Upper lobe of right lung (tissue), 1 donor: Measurements from ENCODE around the gene REEP1. TPM values are rescaled to one million over a fixed set of nuclear protein-coding genes. Genes with fewer than 3 reads are reported as not detected.
"Not testable (repeated sequence)": the region's sequence is repeated elsewhere in the genome, so short reads cannot be mapped to it uniquely, and the experiment has no call there.

ENCODE experiments used
- ATAC-seq: fragments of 200-7000 bp; cut with Tn5 transposase; one replicate; pipeline ENCODE4 v1.9.1; 2020; ENCODE audit warnings: mild to moderate bottlenecking, moderate library complexity
- DNase-seq: peaks from one replicate; pipeline ENCODE4 v3.0.0-alpha.2; 2020
- H3K27ac ChIP-seq: fragments of 200-600 bp; one replicate; pipeline ENCODE4 v1.8.0; 2022
- H3K27me3 ChIP-seq: fragments of 200-600 bp; one replicate; pipeline ENCODE4 v1.8.0; 2022; ENCODE audit warnings: mild to moderate bottlenecking
- H3K36me3 ChIP-seq: fragments of 200-600 bp; one replicate; pipeline ENCODE4 v1.8.0; 2022
- H3K4me1 ChIP-seq: fragments of 200-600 bp; one replicate; pipeline ENCODE4 v1.8.0; 2022
- H3K4me3 ChIP-seq: fragments of 200-600 bp; one replicate; pipeline ENCODE4 v1.8.0; 2022; ENCODE audit warnings: mild to moderate bottlenecking
- H3K9me3 ChIP-seq: fragments of 200-600 bp; one replicate; pipeline ENCODE4 v1.8.0; 2022
- intact Hi-C: fragments of 100-400 bp; cut with DNase I; formaldehyde crosslinking; loops from one replicate; pipeline ENCODE4 v1.11.0; 2022
- total RNA-seq: library from RNA; stranded (reverse); fragmentation: NEBNext Ultra II Directional; extraction: Animal tissue kit (Norgen Biotek cat#: 25700); gene quantifications from one replicate; pipeline ENCODE4 v1.2.1, GENCODE V29; 2021
- TF ChIP-seq, protein P1 (sequence below): fragments of 200-600 bp; IDR thresholded peaks from one replicate; pipeline ENCODE4 v1.8.0; 2022; ENCODE audit warnings: antibody characterized with exemption
- donor health status: DM: no; HTN: yes; CAD: no; lungs with severe emphysema.

REEP1 gene
- total RNA-seq, 1 donor from 2014 or later: 7.8 TPM

DNA sequence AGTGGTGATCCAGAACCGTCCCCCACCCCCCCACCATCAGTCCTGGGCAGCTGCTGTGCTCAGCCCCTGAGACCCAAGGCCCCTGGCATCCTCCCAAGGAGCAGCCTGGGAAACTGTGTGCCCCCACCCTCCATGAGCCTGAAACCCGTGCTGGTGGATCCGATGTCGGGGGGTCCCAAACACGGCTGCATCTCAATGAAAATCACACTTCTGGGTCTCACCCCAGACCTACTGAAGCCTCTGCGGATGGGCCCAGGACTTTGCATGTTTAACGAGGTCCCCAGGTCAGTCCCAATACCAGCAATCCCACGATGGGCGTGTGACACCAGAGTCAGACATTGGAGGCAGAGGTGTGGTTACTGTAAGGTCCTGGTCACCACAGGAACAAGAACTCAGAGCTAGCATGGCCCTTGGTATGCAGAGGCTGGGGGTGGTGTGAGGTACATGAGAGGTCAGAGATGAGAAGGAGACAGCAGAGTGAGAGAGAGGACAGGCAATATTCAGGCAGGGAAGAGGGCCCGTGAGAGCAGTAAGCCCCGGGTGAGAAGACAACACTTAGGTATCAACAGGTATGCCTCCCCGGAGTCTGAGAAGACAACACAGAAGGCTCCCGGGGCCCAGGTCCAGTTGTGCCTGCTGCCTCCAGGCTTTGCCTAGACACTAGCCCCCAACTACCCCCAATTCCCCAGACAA lies 105.6 kb downstream of the REEP1 start:
- DNase-seq (no peak), ATAC-seq (no peak)
- no peaks in the 10 kb centered on the region for H3K36me3 ChIP-seq
- TF ChIP-seq, protein P1, sequence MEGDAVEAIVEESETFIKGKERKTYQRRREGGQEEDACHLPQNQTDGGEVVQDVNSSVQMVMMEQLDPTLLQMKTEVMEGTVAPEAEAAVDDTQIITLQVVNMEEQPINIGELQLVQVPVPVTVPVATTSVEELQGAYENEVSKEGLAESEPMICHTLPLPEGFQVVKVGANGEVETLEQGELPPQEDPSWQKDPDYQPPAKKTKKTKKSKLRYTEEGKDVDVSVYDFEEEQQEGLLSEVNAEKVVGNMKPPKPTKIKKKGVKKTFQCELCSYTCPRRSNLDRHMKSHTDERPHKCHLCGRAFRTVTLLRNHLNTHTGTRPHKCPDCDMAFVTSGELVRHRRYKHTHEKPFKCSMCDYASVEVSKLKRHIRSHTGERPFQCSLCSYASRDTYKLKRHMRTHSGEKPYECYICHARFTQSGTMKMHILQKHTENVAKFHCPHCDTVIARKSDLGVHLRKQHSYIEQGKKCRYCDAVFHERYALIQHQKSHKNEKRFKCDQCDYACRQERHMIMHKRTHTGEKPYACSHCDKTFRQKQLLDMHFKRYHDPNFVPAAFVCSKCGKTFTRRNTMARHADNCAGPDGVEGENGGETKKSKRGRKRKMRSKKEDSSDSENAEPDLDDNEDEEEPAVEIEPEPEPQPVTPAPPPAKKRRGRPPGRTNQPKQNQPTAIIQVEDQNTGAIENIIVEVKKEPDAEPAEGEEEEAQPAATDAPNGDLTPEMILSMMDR: no peak
- no peak overlapping the region for H3K4me3 ChIP-seq
- intact Hi-C loops: no loop called here
- no peaks in the 10 kb centered on the region for H3K9me3 ChIP-seq
- no peaks in the 10 kb centered on the region for H3K4me1 ChIP-seq
- no peak overlapping the region for H3K27ac ChIP-seq
- no peaks in the 10 kb centered on the region for H3K27me3 ChIP-seq

DNA sequence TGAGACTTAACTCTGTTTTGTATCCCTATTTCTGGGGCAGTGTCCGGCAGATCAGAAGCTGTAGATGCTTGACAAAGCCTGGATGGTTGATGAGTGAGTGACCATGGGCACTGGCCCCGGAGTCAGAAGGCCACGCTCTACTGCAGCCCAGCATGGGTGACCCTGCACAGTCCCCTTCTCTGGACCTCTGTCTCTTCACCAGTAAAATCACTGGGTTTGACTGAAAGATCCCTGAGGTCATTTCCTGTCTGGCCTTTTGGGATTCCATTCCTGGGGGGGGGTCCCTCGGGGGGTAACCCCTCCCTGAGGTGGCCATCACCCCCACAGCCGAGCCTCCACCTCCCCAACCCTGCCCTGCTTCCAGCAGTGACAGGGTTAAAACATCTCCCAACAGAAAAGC lies 106.5 kb downstream of the REEP1 start:
- DNase-seq (no peak), ATAC-seq (no peak)
- H3K9me3 ChIP-seq: no peaks in the 10 kb centered on the region
- H3K36me3 ChIP-seq: no peaks in the 10 kb centered on the region
- no peak overlapping the region for H3K4me3 ChIP-seq
- intact Hi-C loops: no loop called here
- no peak overlapping the region for H3K27ac ChIP-seq
- H3K4me1 ChIP-seq: no peaks in the 10 kb centered on the region
- no peaks in the 10 kb centered on the region for H3K27me3 ChIP-seq
- TF ChIP-seq, protein P1: no peak

DNA sequence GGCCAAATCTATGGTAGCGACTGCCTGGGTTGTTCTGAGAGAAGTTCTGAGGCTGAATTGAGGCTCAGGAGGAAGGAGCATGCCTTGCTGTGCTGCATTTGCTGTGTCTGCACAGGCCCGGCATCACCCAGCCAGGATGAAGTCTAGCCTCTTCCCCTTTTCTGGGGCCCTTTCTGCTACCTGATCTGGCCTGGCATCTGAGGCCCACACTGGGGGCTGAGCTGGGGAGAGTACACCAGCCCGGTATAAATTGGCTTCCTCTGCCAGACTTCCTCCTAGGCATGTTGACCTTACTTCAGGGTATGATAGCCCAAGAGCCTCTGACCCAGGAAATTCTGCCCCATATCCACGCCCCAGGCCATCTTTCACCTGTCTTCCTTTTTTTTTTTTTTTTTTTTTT lies 108.2 kb downstream of the REEP1 start:
- TF ChIP-seq, protein P1: no peak
- ATAC-seq: no peak
- H3K9me3 ChIP-seq: no peaks in the 10 kb centered on the region
- intact Hi-C loops: loop anchor here (10.0 kb wide), 2 partner anchors 66 to 136 kb away; no protein-coding TSS in a partner anchor
- H3K27me3 ChIP-seq: no peaks in the 10 kb centered on the region
- peaks cover 16% of the 10 kb centered on the region for H3K4me1 ChIP-seq
- no peak overlapping the region for H3K4me3 ChIP-seq
- DNase-seq: no peak
- no peaks in the 10 kb centered on the region for H3K36me3 ChIP-seq
- no peak overlapping the region for H3K27ac ChIP-seq

DNA sequence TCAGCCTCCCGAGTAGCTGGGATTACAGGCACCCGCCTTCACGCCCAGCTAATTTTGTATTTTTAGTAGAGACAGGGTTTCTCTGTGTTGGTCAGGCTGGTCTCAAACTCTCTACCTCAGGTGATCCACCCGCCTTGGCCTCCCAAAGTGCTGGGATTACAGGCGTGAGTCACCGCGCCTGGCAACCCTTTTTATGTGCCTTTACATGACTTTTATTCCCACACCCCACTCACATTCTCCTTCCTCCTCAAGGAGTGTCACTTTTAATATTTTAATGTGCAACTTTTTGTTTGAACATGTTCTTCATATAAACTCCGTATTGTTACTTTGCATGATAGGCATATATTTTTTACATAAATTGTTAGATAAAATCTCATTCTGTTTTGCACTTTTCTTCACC lies 108.9 kb downstream of the REEP1 start:
- ATAC-seq, H3K4me3 ChIP-seq, H3K27ac ChIP-seq, H3K9me3 ChIP-seq, DNase-seq, H3K27me3 ChIP-seq, H3K36me3 ChIP-seq: not testable (repeated sequence)
- intact Hi-C loops: loop anchor here (10.0 kb wide), 2 partner anchors 66 to 136 kb away; no protein-coding TSS in a partner anchor
- H3K4me1 ChIP-seq: peaks cover 16% of the 10 kb centered on the region

DNA sequence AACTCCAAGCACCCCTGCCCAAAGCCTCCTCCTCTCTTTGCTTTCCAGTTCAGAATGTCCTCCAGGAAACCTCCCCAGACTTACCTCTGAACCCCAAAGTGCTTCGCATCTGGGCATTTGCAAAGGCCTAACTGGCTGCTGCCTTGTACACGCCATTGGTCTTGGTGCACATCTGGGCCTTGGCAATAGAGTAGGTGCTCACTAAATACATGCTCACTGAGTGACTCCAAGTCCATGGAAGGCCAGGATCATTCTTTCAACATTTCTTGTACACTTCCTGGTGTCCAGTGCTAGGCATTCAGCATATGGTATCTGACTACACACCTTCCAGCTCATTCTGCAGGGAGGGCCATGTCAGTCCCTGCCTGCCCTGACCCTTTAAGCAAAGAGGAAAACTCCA lies 109.7 kb downstream of the REEP1 start:
- Histone ChIP-seq H3K4me1 (peaks cover 25% of the 10 kb centered on the region), H3K27me3 (no peaks in the 10 kb centered on the region), H3K9me3 (no peaks in the 10 kb centered on the region), H3K27ac (no peak overlapping the region), H3K36me3 (no peaks in the 10 kb centered on the region), H3K4me3 (no peak overlapping the region)
- ATAC-seq (no peak), DNase-seq (no peak)
- TF ChIP-seq, protein P1: no peak
- intact Hi-C loops: loop anchor here (10.0 kb wide), 2 partner anchors 67 to 137 kb away; no protein-coding TSS in a partner anchor

DNA sequence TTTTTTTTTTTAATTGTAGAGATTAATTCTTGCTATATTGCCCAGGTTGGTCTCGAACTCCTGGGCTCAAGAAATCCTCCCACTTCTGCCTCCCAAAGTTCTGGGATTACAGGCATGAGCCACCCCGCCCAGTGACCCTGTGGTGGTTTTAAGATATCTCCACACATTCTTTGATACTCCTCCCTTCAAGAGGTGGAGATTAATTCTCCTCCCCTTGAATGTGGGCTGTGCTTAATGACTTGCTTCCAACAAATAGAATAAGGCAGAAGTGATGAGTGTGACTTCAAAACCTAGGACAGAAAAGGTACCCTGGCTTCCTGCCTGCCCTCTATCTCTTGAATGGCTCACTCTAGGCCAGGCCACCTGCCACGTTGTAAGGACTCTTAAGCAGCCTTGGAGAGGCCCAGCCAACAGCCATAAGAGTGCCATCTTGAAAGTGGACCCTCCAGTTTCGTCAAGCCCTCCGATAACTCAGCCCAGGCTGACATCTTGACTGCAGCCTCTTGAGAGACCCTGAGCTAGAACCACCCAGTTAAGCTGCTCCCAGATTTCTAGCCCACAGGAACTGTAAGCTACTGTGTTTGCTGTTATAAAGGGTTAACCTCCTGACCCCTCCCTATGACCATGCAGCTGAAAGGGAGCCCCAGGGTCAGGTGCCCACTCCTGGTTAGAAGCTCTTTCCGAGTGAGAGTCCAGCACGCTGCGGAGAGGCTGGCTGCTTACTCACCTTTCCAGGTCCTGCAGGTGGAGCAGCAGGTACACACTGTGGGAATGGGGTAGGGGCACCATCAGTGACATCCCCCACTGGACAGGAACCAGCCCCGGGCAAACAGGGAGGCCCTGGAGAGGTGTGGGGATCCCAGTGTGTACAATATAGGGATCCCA lies 110.5 kb downstream of the REEP1 start:
- intact Hi-C loops: loop anchor here (10.0 kb wide), 2 partner anchors 68 to 138 kb away; no protein-coding TSS in a partner anchor
- no peaks in the 10 kb centered on the region for H3K9me3 ChIP-seq
- ATAC-seq (no peak), DNase-seq (no peak)
- H3K4me3 ChIP-seq: no peak overlapping the region
- no peaks in the 10 kb centered on the region for H3K36me3 ChIP-seq
- TF ChIP-seq, protein P1: no peak
- peaks cover 29% of the 10 kb centered on the region for H3K4me1 ChIP-seq
- H3K27me3 ChIP-seq: no peaks in the 10 kb centered on the region
- H3K27ac ChIP-seq: no peak overlapping the region
